HG02610 (cell line): ENCODE data around the gene THADA.
"Not testable (repeated sequence)": the region's sequence is repeated elsewhere in the genome, so short reads cannot be mapped to it uniquely, and the experiment has no call there.

Source experiments
- ATAC-seq: cut with Tn5 transposase; IDR thresholded peaks from one replicate; pipeline ENCODE4 v1.9.1; 2021; ENCODE audit warnings: mild to moderate bottlenecking, moderate library complexity; ENCODE audit not compliant: unreplicated experiment

THADA gene

DNA sequence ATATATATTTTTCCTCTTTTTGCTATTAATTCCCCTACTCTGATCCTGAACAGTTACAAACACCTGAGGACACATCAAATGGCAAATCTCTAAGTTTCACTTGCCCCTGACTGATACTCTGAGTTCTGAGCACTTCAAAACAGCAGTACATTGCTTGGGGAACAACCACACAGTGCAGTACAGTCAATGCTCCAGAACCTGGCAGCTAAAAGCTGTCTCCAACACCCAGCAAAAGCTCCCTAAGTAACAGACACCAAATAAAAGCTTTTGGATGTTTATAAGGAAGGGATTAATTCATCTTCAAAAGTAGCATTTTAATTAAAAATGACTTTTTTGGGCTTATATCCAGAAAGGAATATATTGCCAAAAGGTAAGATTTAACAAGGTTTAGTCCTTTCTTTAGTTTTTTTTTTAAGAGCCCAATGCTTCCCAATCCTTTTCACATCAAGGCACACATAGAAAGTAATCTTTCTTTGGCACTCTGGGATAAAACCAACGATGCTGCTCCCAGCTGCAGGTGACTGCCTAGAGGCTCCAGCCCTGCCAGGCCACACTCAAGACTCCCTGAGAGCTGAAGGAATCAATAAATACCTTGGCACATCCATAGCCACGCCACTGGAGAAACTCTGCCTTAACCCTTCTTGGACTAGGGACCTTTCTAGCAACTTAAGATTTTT, 204.5 kb downstream of the THADA start:
- ATAC-seq = no peak

- no peak for ATAC-seq
Observed at GRCh38 chr2:43389581-43390466, 206.0 kb downstream of the THADA start.

GRCh38 chr2:43388371-43388770, 207.5 kb downstream of the THADA start:
- ATAC-seq = no peak

GRCh38 chr2:43387092-43388062, 208.5 kb downstream of the THADA start:
- peak; percentile 91 for ATAC-seq

DNA sequence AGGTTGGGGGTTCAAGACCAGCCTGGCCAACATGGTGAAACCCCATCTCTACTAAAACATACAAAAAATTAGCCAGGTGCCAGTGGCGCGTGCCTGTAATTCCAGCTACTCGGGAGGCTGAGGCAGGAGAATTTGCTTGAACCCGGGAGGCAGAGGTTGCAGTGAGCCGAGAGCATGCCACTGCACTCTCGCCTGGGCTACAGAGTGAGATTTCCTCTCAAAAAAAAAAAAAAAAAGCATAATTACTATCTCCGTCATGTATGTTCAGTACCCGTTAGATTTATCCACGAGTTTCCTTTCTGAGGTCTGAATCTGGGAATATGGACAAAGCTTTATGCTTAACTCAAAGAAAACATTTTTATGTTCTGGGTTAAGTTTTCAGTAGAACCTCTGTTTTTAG, 209.2 kb downstream of the THADA start:
- not testable (repeated sequence) for ATAC-seq

DNA sequence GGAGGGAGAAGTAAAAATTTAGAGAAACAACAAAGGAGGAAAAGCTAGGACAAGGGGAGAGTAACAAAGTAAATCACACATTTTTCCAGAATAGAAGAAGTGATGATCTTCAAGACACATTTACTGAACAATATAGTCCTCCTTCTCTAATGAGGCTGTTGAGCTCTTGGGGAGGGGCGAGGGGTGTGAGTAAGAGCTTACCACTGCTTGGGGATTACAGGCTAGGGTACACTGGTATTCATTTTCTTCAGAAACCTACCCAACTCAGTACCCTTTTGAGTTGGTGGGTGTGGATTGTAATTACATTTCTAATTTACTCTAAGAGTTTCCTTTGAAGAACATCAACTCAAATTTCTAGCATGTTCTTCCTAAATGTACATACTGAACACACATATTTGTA, 211.7 kb downstream of the THADA start:
- no peak for ATAC-seq

DNA sequence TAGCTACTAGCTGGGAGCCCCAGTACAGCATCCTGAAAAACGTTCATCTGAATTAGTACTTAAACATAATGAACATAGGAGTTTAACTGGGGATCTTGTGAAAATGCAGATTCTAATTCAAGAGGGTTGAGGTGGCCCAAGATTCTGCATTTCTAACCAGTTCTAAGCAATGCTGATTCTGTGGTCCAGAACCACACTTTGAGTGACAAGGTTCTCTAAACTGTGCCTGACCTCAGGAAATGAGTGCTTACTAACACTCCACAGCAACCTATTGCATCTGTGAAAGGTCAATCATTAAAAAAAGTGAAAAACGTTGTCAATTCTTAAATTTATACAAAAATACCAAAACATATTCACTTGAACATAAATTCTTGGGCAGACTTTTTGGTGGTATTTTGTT, 212.3 kb downstream of the THADA start:
- no peak for ATAC-seq

DNA sequence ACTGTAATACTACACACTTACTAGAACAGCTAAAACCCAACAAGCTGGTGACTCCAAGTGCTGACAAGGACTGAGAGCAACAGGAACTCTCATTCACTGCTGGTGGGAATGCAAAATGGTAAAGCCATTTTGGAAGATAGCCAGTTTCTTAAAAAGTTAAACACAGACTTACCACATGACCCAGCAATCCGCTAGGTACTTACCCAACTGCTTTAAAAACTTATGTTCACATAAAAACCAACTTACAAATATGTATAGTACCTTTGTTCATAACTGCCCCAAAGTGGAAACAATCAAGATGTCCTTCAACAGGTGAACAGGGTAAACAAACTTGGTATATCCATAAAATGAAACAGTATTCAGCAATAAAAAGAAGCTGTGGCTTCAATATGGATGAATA, 216.3 kb downstream of the THADA start:
- no peak for ATAC-seq

- no peak for ATAC-seq
Observed at GRCh38 chr2:43377327-43377726, 218.5 kb downstream of the THADA start.

- ATAC-seq = no peak
Observed at GRCh38 chr2:43376523-43377198, 219.2 kb downstream of the THADA start.

- no peak for ATAC-seq
Observed at GRCh38 chr2:43375746-43376522, 219.9 kb downstream of the THADA start.

- no peak for ATAC-seq
Observed at GRCh38 chr2:43372416-43373081, 223.3 kb downstream of the THADA start.

DNA sequence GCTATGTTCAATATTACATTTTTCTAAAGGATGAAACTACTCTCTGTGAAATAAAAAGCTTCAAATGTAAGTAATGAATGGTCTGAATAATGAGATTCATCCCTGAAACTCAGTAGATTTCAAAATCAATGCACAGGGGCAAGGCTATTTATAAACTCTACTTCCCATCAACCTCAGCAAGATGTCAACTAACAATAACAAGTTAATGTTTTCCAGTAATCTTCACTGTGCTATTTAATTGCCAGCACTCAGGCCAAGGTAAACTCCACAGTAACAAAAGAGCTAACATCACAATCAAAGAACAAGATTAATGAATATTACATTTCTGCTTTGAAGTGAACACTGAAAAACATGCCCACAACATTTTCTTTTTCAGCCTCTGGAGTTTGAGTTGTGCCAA, 225.1 kb downstream of the THADA start:
- ATAC-seq = no peak

DNA sequence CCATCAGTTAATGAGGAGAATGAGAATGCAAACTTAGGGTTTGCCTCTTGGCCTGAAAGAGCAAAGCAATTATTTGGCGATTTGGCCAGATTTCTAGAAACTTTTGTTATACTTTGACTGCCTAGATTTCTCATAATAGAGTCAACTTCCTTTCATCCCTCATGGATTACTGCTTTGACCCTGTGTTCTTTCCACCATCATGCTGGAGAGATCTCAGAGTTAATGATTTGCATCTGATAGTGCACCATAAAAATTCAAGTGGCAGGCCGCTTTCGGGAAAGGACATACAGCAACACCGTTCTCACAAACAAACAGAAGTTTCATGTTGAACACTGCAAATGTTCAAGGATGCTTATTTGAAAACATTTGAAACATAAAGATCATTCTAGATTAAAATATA, 225.7 kb downstream of the THADA start:
- no peak for ATAC-seq

GRCh38 chr2:43368483-43369385, 227.1 kb downstream of the THADA start:
- no peak for ATAC-seq

DNA sequence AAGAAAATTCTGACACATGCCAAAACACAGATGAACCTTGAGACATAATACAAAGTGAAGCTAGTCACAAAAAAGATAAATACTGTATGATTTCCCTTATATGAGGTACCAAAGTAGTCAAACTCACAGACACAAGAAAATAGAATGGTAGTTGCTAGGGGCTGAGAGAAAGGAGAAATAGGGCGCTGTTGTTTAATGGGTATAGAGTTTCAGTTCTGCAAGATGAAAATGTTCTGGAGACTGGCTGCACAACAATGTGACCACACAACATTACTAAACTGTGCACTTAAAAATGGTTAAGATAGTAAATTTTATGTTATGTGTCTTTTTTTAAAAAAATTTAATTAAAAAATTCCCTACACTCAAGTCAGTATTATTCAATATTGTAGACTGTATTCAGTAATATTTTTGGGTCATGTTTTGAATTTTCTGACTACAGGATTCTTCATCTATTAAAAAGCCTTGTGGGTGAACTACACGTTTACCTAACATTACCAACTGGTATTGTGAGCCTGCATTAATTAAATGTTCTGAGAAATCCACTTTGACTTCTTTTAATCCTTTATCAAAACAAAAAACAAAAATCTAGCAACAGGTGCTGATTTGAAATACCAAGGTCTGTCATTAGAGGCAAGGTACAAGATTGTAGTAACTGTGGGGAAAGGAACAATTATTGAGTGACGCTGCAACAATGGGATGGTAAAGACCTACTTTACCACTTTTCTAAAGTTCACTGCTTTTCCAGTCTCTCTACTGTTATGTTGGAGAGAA, 228.6 kb downstream of the THADA start:
- ATAC-seq = no peak

DNA sequence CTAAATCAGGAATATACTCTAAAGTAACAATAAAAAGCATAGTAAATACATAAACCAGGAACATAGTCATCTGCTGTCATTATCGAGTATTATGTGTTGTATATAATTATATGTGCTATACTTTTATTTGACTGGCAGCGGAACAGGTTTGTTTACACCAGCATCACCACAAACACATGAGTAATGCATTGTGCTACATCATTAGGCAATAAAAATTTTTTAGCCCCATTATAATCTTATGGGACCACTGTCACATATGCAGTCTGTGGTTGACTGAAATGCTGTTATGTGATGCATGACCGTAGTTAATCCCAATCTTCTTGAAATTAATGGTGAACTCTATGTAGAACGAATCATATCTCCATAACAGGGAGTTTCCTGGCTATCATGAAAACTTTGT, 232.7 kb downstream of the THADA start:
- no peak for ATAC-seq

- ATAC-seq = no peak
Observed at GRCh38 chr2:43361286-43361685, 234.6 kb downstream of the THADA start.
